Stimulated activated CD8-positive, alpha-beta memory T cell treated with anti-CD3 and anti-CD28 coated beads, Interleukin-15, amount 100 ng/mL, for 1 hour (primary cell): ENCODE measurements around the gene ARHGEF33.

Source experiments
- DNase-seq: peaks from one replicate; pipeline ENCODE4 v3.0.0-alpha.2; 2020; ENCODE audit warnings: low read depth

The ARHGEF33 gene

DNA sequence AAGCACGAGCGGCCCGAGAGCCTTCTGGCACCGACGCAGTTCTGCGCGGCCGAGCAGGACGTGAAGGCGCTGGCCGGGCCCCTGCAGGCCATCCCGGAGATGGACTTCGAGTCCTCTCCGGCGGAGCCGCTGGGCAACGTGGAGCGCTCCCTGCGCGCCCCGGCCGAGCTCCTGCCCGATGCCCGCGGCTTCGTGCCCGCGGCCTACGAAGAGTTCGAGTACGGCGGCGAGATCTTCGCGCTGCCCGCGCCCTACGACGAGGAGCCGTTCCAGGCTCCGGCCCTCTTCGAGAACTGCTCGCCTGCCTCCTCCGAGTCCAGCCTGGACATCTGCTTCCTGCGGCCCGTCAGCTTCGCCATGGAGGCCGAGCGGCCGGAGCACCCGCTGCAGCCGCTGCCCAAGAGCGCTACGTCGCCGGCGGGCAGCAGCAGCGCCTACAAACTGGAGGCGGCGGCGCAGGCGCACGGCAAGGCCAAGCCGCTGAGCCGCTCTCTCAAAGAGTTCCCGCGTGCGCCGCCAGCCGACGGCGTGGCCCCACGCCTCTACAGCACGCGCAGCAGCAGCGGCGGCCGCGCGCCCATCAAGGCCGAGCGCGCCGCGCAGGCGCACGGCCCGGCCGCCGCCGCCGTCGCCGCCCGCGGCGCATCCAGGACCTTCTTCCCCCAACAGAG is 70.4 kb downstream of the ARHGEF33 start:
- DNase-seq = peak; percentile 2

DNA sequence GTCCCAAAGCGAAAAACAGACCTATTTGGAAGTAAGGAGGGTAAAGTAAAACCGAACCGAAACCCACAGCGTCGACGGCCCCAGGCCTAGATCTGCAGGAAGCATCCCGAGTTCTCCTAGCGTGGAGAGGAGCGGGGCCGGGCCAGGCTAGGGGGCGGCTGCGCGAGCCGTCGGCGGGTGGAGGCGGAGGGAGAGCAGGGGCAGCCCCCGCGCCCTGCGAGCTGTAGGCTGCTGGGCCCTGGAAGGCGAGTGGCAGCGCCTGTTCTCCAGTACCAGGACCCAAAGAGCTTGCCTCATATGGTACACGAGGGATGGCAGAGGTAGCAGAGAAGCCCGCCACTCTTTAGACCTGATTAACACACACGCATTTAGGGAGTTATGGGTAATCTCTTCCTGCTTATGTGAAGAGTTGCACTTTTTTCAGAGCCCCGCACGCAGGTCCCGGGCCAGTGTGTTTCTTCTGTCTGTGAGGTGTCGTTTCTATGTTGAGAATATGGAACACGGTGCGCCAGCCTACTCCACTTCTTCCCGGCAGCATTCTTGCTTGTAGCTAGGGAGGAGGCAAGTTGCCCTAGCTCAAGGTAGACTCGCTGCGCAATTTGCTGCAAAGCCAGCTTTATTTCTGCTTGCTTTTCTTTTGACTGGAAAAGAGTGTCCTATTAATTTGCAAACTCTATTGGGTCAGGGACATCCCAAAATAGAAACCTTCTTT is 71.1 kb downstream of the ARHGEF33 start:
- no peak for DNase-seq

DNA sequence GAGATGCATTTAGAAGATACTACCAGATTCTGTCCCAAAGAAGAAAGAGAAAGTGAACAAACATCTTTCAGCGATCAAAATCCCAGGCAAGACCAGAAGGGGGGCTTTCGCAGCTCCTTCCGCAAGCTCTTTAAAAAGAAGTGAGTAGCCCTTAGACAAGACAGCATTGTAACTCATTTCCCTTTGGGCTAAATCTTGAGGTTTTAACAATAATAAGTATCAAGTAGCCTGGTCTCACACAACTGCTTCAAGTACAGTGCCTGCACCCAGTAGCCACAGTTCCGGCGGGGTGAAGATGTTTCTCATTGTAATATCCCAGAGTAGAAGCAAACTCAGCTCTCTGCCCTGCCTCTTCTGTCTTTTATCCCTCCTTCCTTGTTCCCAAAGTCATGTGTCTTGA is 76.3 kb downstream of the ARHGEF33 start:
- DNase-seq = no peak

DNA sequence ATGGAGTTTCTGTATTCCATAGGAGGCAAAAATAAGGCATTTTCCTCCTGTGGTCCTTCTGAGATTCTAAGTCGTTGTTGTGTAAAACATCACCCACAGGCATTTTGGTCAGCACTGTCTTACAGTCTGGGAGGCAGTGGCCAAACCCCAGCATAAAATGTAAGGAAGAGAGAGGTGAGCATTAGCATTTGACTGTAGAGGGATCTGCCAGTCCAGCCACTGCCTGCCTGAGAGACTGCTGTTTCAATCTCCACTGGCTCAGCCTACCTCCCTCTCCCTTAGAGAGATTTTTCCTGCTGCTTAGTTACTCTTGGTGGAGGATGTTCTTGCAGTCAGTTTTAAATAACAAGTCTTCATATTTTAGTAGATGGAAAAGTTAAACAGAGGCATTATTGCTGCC is 77.0 kb downstream of the ARHGEF33 start:
- DNase-seq = no peak

DNA sequence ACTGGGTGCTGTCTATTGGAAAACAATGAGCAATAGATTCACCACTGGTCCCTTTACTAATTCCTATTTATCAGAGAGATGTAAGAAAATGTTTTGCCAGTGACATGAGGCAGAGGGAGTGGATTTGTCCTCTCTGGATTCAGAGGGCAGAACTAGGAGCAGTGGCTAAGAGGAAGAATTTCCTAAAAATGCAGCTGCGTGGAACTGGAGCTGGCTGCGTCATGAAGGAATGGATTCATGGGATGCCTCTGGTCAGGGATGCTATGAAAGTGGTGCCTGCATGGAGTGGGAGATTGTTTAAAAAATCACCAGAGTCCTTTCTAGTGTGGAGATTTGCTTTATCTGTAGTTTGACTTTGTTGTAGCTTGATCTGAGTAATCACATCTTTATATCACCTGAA is 78.3 kb downstream of the ARHGEF33 start:
- no peak for DNase-seq

DNA sequence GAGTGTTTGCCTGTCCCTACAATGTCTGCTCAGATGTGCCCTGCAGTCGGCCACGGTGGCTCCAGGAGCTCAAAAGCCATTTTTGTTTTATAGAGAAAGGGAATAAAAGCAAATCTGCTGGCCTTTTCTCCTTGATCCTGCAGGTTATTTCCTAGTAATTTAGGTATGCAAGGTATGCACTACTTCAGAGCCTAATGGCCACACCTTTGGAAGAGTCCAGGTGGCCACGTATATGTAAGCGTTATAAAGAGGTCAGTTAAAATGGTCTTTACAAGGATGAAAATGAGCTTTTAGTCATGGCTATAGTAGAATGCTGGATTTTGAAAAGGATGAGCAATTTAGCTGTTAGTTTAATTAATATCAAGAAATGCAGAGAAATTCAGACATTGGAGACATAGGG is 81.7 kb downstream of the ARHGEF33 start:
- no peak for DNase-seq

DNA sequence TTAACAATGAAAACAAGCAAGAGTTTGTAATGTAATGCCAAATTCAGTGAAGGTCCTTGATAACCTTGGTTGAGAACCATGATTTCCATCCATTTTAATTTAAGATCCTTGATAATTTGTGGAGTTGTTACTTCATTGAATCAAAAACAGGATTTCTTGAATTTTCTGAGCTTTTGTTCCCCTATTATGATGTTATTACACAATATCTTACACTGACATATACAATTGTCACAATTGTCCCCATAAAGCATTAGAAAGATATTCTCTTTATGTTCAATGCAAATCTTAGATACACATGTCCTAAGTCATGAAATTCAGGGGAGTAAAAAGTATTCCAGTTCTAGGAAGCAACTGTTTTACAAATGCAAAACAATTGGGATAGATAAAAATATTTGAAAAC is 83.6 kb downstream of the ARHGEF33 start:
- DNase-seq = no peak

DNA sequence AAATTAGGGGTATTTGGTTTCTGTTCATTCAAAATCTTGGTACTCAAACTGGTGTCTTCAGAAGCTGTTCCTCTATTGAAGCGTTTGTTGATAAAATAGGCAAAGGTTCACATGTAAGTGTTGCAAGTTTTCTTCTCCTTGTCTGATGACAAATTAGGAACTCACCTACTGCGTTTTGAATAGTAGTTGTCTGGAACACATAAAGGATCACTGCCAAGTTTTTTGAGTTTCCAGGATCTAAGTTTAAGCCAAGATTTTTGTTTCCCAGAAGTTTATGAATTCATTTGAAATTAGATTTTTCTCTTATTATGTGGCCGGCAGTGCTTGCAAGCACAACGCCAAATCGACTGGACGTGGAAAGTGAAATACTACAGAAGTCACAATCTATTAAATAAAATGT is 85.4 kb downstream of the ARHGEF33 start:
- DNase-seq = no peak

DNA sequence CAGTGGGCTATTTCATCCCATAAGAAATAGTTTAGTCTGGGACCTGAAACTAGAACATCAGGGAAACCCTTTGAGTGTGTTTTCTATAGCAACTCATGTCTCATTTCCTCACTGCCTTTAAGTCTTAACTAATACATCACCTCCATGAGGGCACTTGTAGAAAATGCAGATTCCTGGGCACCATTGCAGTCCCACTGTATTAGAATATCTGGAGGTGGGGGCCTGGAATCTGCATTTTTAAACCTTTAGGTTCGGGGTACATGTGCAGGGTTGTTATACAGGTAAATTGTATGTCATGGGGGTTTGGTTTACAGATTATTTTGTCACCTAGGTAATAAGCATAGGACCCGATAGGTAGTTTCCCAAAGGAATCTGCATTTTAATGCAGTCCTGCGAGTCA is 87.4 kb downstream of the ARHGEF33 start:
- no peak for DNase-seq

DNA sequence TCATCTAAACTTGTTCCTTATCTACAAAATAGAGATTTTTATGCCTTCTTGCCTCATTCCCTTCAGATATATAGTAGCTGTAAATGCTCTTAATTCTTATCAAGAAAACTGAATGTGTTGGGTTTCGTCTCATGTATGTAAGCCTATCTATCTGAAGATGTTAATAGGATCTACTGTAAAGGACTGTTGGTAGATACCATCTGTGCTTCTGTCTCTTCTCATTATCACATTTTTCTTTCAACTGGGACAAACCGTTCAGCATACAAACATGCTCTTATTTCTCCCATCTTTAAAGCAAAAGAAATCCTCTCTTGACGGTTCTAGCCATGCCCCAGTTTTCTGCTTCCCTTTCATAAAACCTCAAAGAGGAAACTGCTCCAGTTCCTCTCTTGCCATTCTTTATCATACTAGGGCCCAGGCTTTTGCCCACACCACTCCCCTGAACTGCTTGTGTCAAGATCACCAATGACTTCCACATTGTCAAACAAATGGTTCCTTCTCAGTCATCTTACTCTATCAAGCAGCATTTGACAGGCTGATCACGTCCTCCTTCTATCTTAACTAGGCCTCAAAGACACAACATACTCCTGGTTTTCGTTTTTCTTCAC is 88.7 kb downstream of the ARHGEF33 start:
- DNase-seq = no peak

DNA sequence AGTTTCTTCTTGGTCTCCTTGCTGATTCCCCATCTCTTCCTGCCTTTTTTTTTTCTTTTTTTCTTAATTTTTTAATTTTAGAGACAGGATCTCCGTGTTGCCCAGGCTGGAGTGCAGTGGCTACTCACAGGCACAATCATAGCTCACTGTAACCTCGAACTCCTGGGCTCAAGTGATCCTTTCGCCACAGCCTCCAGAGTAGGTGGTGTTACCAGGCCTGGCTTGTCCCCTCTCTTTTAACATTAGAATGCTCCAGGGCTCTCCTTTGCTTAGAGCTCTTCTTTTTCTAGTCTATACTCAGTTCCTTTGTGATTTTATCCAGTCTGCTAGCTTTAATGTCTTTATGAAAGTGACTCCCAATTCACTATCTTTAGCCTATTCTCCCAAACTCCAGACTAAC is 89.2 kb downstream of the ARHGEF33 start:
- no peak for DNase-seq

DNA sequence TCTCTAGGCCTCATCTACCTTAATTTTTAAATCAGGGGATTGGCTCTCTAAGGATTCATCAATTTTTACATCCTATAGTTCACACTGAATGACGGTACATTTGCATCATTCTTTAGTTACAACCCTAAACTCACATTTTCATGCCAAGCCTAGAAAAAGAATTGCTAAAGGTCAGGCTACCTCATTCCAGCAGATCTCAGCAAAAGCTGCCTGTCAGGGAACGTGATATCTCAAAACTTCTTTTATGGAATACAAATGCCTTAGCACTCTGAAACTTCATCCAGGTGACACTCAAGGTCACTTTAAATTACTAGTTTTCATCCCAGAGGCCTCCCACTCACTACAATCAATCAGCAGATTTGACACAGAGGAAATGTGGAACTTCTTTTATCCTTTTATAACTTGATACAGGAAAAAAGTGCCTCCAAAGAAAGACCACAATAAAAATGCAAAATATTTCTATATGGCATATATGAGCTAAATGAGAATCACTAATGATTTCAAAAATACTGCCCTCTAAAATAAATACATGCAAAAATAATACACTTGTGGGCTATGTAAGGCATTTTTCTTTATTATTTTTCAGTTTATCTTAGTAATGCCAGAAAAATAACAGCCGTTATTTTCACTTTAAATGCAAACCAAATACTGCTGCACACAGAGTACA is 91.5 kb downstream of the ARHGEF33 start:
- no peak for DNase-seq

DNA sequence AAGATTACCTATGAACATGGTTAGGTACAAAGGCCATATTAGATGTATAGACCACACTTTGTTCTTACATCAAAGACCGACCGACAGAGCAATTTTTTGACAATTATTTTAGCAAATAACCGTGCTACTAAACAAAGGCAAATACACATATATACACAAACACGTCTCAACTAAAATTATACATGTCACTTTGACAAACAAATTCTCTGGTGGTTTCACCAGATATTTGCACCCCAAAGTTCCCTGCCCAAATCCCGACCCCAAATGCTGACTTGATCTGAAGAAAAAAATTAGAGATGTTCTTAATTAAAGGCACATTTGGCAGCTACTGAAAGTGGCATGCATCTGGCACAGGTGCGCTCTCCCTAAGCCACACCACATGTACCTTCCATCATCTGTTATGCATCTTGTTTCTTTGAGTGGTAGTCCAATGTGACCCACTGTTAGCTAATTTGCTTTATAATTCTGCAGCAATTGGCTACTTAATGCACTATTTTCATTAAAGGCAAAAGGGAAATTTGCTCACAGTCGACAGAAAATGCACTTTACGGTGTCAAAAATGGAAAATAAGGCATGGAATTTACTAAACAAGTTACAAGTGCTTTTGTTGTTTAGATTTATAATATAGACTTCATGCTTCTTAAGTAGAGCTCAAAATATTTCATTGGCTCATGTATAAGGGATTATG is 92.1 kb downstream of the ARHGEF33 start:
- DNase-seq = no peak

DNA sequence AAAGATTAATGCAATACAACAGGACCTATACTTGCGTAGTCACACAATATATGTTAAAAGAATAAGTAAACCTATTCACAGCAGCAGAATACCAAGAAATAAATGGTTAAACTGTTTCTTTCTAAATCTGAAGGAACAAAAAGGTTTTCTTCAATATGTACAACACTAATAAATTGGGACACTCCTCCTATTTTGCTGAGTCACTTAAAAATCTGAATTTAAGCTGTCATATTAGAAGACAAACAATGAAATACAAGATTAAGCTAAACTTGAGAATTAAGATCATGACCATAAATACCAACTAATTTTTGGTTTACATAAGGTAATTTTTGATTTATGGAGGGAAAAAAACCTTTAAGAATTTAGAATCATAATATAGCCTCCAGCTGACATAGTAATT is 92.8 kb downstream of the ARHGEF33 start:
- no peak for DNase-seq

DNA sequence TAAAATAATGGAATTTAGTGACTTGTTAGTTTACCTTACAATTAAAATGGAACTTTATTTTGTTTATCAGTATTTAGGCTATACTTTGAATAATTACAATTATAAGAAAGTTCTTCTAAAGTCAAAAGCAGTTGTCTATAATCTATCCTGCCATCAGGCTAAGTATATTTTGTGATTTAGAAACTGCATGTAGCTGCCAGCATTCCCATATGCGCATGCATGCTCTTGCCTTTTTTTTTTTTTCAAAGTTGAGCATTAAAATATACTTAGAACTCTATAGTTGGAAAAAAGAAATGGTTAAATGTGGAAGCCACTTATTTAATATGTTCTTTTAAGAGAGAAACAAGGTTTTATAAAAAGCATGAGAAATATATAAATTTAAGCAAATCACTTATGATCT is 99.0 kb downstream of the ARHGEF33 start:
- DNase-seq = no peak

DNA sequence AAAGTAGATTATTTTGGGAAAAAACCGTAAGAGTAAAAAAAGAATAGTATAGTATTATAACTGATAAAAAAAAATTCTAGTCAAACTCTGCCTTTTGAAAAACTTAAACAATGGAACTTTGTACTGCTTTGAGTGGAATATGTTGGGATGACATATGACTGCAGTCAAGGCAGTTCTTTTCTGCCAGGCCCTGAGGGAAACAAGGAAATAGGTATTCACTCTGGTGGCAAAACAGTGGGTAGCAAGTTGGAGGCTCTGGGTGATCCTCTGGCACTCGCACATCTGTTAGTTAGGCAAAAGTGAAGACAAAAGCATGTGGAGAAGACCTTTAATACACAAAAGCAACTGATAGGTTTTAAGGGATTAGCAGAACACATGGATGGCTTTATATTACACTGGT is 102.2 kb downstream of the ARHGEF33 start:
- no peak for DNase-seq

DNA sequence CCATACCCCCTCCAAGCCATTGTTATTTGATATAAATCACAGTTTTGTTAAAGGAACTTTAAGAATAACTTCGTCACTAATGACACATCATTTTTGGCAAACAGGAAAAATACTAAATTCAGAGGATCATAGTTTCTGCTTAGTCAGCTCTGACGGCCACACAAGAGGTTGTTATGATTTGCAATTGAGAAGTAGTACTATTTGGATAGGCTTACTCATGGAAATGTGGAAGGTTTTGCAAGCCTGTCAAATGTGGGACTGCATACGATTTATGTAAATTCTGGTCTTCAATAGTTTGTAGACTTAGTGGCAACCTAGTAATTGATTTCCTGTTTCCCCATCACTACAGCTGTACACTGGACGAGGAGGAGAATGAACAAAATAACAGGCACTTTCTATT is 108.1 kb downstream of the ARHGEF33 start:
- no peak for DNase-seq

DNA sequence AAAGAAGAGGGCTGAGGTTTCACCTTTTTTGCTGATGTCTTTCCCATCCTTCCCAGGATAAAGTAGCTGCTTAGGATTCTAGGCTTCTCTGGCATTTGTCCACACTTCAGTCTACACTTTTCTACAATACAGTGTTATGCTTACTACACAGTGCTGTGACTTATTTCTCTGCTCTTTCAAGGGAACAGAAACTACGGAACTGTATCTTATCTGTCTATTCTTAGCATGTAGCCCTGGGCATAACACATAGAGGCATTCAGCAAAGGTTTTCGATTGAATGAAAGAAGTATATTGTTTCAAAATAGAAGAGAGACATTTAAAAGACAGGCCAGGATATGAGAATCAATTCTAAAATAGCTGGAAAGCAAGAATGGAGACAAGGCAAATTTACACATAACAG is 110.9 kb downstream of the ARHGEF33 start:
- no peak for DNase-seq

DNA sequence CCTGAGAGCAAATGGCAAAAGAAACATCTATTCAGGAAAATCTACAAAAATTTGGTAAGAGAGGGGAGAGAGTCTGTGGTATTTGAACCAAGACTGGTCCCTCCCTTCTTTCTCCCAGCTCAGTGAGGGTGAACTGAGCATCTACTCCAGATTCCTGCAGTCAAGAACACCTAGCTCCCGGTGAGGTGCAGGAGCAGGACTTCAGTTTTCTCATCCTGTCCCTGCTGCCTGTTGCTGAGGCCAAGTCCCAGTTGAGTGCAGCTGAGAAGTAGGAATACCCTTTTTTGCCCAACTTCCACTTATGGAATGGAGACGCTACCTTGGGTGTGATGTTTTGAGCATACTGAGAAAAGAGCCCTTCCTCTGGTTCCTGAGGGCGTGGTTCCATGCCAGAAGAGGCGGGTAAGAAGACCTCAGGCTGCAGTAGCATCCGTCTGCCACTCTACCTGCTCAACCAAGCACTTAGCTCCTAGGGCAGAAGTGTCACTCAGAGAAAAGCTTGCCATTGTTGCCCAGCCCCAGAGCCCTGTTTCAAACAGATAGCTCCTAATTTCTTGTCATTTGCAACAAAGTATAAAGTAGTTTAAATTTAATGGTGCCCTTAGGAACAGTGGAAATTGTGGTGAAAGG is 118.3 kb downstream of the ARHGEF33 start:
- DNase-seq = no peak

DNA sequence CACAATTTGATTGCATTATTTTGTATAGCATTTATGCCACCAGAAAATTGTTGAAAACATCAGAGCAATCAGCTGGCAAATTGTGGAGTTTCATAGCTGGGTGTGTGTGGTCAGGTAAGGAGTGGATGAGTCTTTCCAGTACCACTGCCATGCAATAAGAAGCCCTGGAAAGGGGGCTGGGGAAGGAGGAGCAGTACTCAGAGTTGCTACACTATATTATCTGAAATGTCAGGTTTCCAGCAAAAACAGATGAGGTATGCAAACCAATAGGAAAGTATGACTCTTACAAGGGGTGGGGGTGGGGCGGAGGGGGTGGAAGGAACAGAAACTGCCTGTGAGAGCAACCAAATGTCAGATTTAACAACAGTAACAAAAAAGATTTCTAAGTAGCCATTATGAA is 119.0 kb downstream of the ARHGEF33 start:
- DNase-seq = no peak

DNA sequence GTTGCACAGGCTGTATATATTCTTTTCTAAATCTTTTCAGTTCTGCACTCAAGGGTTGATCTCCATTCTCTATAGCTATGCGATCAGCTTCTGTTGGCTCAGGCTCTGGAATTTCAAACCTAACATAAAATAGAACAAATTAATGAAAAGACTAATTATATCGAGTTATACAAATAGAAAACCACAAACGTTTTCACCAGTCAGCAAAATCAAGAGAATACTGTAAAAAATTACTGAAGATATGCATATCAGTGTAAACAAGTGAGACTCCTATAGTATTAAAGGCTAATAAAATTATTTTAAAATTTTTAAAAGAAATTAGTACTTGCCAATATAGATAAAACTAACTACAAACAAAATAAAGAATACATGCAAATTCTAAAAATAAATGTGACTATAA is 124.2 kb downstream of the ARHGEF33 start:
- no peak for DNase-seq

DNA sequence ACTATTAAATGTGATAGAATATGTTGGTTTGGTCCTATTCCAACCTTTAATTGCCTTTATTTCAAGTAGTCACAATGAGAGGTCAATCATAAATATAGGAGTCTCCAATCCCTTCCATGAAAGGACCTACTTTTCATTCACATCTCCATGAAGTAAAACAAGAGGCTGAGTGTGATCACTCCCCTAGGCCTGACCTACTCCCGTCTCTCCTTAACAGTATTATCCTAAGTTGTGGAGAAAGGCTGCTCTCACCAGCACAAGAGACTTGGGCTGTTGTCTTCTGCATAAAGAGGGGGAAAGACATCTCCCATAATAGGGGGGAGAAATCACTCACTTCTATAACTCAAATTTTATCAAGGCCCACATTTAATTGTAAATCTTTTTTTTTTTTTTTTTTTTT is 125.7 kb downstream of the ARHGEF33 start:
- DNase-seq = no peak
